ENCODE results near the gene FHIP1B. TPM values are rescaled to one million over a fixed set of nuclear protein-coding genes. Genes with fewer than 3 reads are reported as not detected.

The FHIP1B gene
- polyA plus RNA-seq, 1 donor (not counting 4 experiments of a cell fraction or from before 2014, with no cell fraction given) = 18.7 TPM

- dilution Hi-C loops (cut with MboI; ENCODE audit: extremely low pct_ligation_motif_present, low sequenced_read_pairs) = no loop called here
- Histone ChIP-seq H3K27ac (ENCODE audit: control insufficient read depth, insufficient read depth, low read length) (no peak overlapping the region), H3K4me3 (ENCODE audit: control insufficient read depth in 2 of 3, extremely low read depth in 1 of 3, insufficient read depth in 2 of 3, low read depth in 1 of 3, low read length in 3 of 3) (no peak overlapping the region), H3K4me1 (ENCODE audit: control insufficient read depth, extremely low read depth, insufficient read depth, low read length) (no peaks in the 10 kb centered on the region), H3K79me2 (ENCODE audit: control insufficient read depth, insufficient read depth, low read length) (no peaks in the 10 kb centered on the region), H3K27me3 (ENCODE audit: control insufficient read depth, extremely low read depth, insufficient read depth, low read length) (no peaks in the 10 kb centered on the region), H3K36me3 (ENCODE audit: control insufficient read depth in 2 of 2, extremely low read depth in 1 of 2, insufficient read depth in 2 of 2, low read length in 2 of 2) (peaks cover 14 to 22% of the 10 kb centered on the region in 2 experiments), H3K9ac (ENCODE audit: control insufficient read depth, extremely low read depth, insufficient read depth, low read length) (no peak overlapping the region), H3K4me2 (ENCODE audit: control insufficient read depth, extremely low read depth, insufficient read depth, low read depth, low read length) (no peak overlapping the region), H4K20me1 (ENCODE audit: control insufficient read depth, extremely low read depth, insufficient read depth, low read length) (no peaks in the 10 kb centered on the region), H3K9me1 (ENCODE audit: control insufficient read depth, extremely low read depth, insufficient read depth, low read length) (no peaks in the 10 kb centered on the region), H2AFZ (ENCODE audit: control insufficient read depth, low read length) (no peak overlapping the region), H3K9me3 (ENCODE audit: control insufficient read depth, low read depth, low read length) (no peaks in the 10 kb centered on the region)
- DNase-seq (ENCODE audit: low read depth, low spot score) = no peak
- no peak for TF ChIP-seq EZH2 (IDR thresholded peaks at IDR 0.05; ENCODE audit: low read length)
- TF ChIP-seq CTCF (optimal IDR thresholded peaks at IDR 0.05 in 1 of 3, IDR thresholded peaks at IDR 0.05 in 1 of 3, conservative IDR thresholded peaks at IDR 0.05 in 1 of 3; ENCODE audit: extremely low read depth in 1 of 3, insufficient read depth in 2 of 3, low read length in 3 of 3) = no peak
- FAIRE-seq = no peak
Measured at GRCh38 chr11:6210274-6210955, 24.0 kb downstream of the FHIP1B start.

GRCh38 chr11:6209801-6210200, 24.6 kb downstream of the FHIP1B start:
- no peak overlapping the region for H3K27ac ChIP-seq (ENCODE audit: control insufficient read depth, insufficient read depth, low read length)
- TF ChIP-seq EZH2 (IDR thresholded peaks at IDR 0.05; ENCODE audit: low read length) (no peak), CTCF (optimal IDR thresholded peaks at IDR 0.05 in 1 of 3, IDR thresholded peaks at IDR 0.05 in 1 of 3, conservative IDR thresholded peaks at IDR 0.05 in 1 of 3; ENCODE audit: extremely low read depth in 1 of 3, insufficient read depth in 2 of 3, low read length in 3 of 3) (no peak)
- H3K27me3 ChIP-seq (ENCODE audit: control insufficient read depth, extremely low read depth, insufficient read depth, low read length) = no peaks in the 10 kb centered on the region
- no peak for DNase-seq (ENCODE audit: low read depth, low spot score)
- H3K79me2 ChIP-seq (ENCODE audit: control insufficient read depth, insufficient read depth, low read length) = no peaks in the 10 kb centered on the region
- H3K4me2 ChIP-seq (ENCODE audit: control insufficient read depth, extremely low read depth, insufficient read depth, low read depth, low read length) = no peak overlapping the region
- no peak overlapping the region for H3K4me3 ChIP-seq (ENCODE audit: control insufficient read depth in 2 of 3, extremely low read depth in 1 of 3, insufficient read depth in 2 of 3, low read depth in 1 of 3, low read length in 3 of 3)
- no peaks in the 10 kb centered on the region for H3K9me1 ChIP-seq (ENCODE audit: control insufficient read depth, extremely low read depth, insufficient read depth, low read length)
- no peaks in the 10 kb centered on the region for H4K20me1 ChIP-seq (ENCODE audit: control insufficient read depth, extremely low read depth, insufficient read depth, low read length)
- no peak overlapping the region for H3K9ac ChIP-seq (ENCODE audit: control insufficient read depth, extremely low read depth, insufficient read depth, low read length)
- no peak overlapping the region for H2AFZ ChIP-seq (ENCODE audit: control insufficient read depth, low read length)
- H3K4me1 ChIP-seq (ENCODE audit: control insufficient read depth, extremely low read depth, insufficient read depth, low read length) = no peaks in the 10 kb centered on the region
- dilution Hi-C loops (cut with MboI; ENCODE audit: extremely low pct_ligation_motif_present, low sequenced_read_pairs) = no loop called here
- H3K36me3 ChIP-seq (ENCODE audit: control insufficient read depth in 2 of 2, extremely low read depth in 1 of 2, insufficient read depth in 2 of 2, low read length in 2 of 2) = peaks cover 14 to 18% of the 10 kb centered on the region in 2 experiments
- H3K9me3 ChIP-seq (ENCODE audit: control insufficient read depth, low read depth, low read length) = no peaks in the 10 kb centered on the region
- no peak for FAIRE-seq

Measured in keratinocyte (primary cell).